Epithelial cell of esophagus (primary cell): ENCODE results near the gene HDAC4.

Source experiments
- DNase-seq: peaks from one replicate; pipeline ENCODE4 v3.0.0; 2010; ENCODE audit warnings: low read depth
- H3K4me3 ChIP-seq: 2 replicates; pipeline ENCODE4 v1.5.1; 2011; ENCODE audit warnings: mild to moderate bottlenecking, low read length, control low read depth
- TF ChIP-seq, protein P1 (sequence below): IDR thresholded peaks from 2 replicates; pipeline ENCODE4 v1.5.1; 2011; ENCODE audit warnings: low read depth, mild to moderate bottlenecking, low read length, control low read depth, inconsistent platforms; ENCODE audit not compliant: insufficient read depth; ENCODE audit errors: missing control alignments

Gene HDAC4

DNA sequence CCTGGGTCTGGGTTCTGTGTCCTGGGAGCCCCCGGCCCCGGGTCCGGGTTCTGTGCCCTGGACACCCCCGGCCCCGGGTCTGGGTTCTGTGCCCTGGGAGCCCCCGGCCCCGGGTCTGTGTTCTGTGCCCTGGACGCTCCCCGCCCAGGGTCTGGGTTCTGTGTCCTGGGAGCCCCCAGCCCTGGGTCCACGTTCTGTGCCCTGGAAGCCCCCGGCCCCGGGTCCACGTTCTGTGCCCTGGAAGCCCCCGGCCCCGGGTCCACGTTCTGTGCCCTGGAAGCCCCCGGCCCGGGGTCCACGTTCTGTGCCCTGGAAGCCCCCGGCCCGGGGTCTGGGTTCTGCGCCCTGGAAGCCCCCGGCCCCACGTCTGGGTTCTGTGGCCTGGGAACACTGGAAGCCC lies 299.0 kb downstream of the HDAC4 start:
- H3K4me3 ChIP-seq = no peak overlapping the region
- DNase-seq = no peak
- TF ChIP-seq, protein P1, sequence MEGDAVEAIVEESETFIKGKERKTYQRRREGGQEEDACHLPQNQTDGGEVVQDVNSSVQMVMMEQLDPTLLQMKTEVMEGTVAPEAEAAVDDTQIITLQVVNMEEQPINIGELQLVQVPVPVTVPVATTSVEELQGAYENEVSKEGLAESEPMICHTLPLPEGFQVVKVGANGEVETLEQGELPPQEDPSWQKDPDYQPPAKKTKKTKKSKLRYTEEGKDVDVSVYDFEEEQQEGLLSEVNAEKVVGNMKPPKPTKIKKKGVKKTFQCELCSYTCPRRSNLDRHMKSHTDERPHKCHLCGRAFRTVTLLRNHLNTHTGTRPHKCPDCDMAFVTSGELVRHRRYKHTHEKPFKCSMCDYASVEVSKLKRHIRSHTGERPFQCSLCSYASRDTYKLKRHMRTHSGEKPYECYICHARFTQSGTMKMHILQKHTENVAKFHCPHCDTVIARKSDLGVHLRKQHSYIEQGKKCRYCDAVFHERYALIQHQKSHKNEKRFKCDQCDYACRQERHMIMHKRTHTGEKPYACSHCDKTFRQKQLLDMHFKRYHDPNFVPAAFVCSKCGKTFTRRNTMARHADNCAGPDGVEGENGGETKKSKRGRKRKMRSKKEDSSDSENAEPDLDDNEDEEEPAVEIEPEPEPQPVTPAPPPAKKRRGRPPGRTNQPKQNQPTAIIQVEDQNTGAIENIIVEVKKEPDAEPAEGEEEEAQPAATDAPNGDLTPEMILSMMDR = no peak

DNA sequence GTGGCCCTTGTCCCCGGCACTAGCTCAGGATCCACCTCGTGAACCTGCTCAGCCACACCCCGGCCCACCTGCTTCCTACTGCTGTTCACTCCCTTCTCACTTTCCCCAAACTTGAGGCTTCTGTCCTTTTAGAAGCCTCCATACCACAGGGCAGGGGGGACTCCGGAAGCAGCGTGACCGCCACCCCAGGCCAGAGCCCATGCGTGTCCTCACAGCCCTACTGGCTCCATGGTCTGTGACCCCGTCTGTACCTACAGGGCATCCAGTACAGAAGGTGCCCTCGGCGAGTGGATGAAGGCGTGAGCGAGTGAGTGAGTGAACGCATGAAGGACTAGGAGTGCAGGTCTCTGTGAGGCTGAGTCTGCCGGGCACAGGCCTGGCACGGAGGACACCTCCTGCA lies 299.7 kb downstream of the HDAC4 start:
- no peak for DNase-seq
- TF ChIP-seq, protein P1 = no peak

DNA sequence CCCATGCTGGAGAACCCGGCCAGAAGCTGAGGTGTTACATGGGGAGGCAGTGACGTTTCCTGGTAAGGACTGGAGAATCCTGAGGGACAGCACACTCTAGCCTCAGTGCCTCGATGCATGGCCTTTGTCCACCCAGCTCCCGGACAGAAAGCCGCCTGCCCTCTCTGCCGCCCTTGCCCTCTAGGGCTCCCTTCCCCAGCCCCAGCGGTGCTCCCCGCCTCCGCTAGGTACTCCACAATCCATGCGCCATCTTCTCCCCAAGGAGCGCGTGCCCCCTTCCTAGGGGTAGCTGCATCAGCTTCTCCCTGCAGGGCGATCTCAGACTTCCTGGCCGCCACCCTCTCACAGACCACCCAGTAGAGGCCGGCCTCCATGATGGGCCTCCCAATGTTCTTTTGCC lies 301.3 kb downstream of the HDAC4 start:
- TF ChIP-seq, protein P1 = no peak

More for the DNA sequence above, 299.7 kb downstream of the HDAC4 start:
- H3K4me3 ChIP-seq = no peak overlapping the region

DNA sequence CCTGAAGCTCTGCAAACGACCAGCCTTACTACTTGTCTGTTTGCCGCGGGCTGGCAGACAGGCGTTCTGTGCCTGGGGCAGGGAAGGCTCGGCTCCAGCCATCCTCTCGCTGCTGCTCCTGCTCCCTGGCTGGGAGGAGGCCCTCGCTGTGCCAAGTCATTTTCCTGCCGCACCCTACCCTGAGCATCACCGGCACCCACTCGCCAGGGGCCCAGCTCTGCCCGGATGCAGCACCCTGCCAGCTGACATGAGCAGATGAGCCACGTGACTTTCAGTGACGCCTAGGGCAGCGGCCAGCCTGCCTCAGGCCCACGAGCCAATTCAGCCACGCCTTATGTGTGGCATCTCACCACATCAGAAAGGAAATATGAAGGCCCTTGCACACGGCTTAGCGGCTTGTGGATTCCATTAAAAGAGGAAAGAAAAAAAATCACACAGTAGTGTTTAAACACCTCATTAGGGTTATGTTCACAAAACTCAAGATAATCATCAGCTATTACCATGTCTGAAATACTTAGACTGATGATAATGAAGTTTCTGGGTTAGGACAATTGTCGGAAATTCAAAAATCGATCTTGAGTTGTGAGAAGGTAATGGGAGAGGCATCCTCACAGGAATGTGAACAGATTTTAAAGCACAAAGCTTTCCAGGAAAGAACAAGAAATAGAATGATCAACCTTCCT lies 302.4 kb downstream of the HDAC4 start:
- no peak overlapping the region for H3K4me3 ChIP-seq
- TF ChIP-seq, protein P1 = no peak
- DNase-seq = peak; percentile 51

More for the DNA sequence above, 301.3 kb downstream of the HDAC4 start:
- no peak for DNase-seq
- H3K4me3 ChIP-seq = no peak overlapping the region

DNA sequence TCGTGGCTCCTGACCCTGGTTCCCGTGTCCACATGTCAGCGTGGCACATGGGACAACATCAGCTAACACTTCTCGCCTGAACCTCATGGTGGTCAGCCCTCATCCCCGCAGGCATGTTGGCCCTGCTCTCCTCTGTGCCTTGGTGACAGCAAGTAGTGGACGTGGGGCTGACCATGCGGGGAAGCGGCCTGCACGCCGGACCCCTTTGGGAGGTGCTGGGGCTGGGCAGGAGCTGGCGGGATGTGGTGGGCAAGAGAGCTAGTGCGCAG lies 303.5 kb downstream of the HDAC4 start:
- TF ChIP-seq, protein P1 = no peak
- DNase-seq = no peak
- H3K4me3 ChIP-seq = no peak overlapping the region

GRCh38 chr2:239096676-239097427 lies 304.0 kb downstream of the HDAC4 start:
- DNase-seq = no peak
- TF ChIP-seq, protein P1 = no peak
- H3K4me3 ChIP-seq = no peak overlapping the region
